GM04503 (cell line): Measurements from ENCODE around the gene AKAP6.

Experiments
- DNase-seq: peaks from one replicate; pipeline ENCODE4 v3.0.0-alpha.2; 2012; ENCODE audit warnings: low read depth

AKAP6 gene

DNA sequence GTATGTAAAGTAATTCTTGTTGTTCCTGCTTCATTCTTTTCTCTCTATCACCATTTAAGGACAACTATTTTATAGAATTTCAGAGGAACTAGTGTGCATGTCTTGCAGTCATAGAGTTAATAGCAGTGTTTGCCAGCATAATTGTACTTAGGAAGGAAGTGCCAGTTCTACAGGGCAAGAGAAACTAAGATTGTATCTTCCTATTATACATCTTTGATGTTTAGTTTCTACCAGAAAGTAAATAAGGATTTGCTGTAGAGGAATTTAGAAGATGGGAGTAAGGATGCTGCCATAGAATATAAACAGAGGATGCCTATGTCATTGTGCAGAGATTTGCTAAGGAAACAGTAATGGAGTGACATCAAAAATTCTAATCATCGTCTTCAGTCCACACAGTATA is 338.7 kb downstream of the AKAP6 start:
- DNase-seq, result no peak

GRCh38 chr14:32669391-32669790 is 340.3 kb downstream of the AKAP6 start:
- no peak for DNase-seq

- no peak for DNase-seq
These were observed 346.3 kb downstream of the AKAP6 start for GRCh38 chr14:32675433-32675832.

- no peak for DNase-seq
These were observed 348.2 kb downstream of the AKAP6 start for GRCh38 chr14:32677129-32677780.

- no peak for DNase-seq
These were observed 349.0 kb downstream of the AKAP6 start for GRCh38 chr14:32678088-32678487.

DNA sequence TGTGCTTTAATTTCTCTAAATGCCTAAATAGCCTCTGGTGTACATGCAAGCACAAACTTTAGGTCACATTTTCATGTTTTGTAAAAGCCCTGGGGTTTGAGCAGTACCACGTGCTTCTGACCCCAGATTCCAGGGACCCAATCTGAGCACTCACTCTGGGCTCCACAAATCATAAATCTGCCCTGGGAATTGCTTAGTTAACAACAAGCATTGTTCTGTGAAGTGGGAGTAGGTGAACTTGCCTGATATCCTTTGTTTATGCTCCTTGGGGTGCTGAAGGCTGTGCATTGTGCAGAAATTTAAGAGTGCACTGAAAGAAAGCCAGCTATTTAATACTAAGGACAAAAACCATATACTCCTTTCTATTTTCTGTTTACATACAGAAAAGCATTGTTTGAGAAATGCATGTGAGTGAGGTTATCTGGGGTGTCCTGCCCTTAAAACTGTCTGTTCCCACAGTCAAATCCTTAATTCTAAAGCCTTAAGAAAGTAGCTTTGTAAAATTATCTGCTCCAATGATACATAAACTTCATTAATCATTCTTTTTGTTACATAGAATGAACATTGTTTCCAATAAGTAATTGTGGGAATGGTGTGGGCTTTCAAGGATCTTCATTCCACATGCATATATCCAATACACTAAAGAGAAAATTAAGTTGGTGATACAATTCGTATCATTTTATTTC is 351.0 kb downstream of the AKAP6 start:
- no peak for DNase-seq

DNA sequence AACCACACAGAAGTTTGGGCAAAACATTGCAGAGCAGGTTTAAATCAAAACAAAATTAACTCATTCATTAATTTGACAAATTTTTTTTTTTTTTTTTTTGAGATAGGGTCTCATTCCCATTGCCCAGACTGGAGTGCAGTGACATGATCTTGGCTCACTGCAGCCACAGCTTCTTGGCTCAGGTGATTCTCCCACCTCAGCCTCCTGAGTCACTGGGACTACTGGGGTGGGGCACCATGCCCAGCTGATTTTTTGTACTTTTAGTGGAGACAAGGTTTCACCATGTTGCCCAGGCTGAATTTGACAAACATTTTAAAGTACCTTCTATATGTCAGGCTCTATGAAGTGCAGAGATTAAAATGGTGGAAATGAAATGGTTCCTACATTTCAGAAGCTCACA is 352.5 kb downstream of the AKAP6 start:
- no peak for DNase-seq

- DNase-seq, result no peak
These were observed 353.1 kb downstream of the AKAP6 start for GRCh38 chr14:32682214-32682613.

DNA sequence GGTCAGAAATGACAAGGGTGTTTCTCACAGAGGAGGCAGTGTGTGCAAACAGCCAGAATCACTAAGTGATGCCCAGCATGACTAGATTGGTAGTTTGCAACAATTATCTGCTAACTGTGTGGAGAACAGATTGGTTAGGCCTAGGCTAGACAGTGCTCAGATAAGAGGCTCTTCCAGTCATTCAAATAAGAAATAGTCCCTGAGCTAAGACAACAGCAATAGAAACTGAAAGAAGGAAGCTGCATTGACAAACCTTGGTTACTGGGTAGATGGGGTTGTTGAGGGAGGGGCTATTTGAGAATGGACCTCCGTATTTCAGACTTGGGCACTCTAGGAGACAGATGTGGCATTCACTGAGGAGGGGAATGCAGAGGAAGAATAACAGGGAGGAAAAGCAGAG is 354.6 kb downstream of the AKAP6 start:
- DNase-seq, result no peak

- DNase-seq, result no peak
These were observed 359.8 kb downstream of the AKAP6 start for GRCh38 chr14:32688941-32689340.

DNA sequence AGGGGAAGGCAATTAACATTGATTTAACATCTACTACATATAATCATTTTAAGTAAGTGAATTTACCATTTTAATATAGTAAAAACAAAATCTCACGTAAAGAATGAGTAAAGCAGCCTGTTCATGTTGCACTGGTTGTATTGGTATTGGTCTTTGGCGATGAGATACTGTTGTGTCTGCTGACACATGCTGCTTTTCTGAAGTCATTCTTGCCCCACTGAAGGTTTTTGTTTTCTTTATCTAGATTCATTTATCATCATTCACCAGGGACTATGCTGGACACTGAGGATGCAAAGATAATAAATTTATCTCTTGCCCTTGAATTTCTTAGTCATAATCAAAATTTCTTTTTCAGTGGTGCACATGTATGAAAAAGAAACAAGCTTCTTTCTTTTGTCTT is 363.3 kb downstream of the AKAP6 start:
- DNase-seq, result no peak

- no peak for DNase-seq
These were observed 364.0 kb downstream of the AKAP6 start for GRCh38 chr14:32693114-32693513.

DNA sequence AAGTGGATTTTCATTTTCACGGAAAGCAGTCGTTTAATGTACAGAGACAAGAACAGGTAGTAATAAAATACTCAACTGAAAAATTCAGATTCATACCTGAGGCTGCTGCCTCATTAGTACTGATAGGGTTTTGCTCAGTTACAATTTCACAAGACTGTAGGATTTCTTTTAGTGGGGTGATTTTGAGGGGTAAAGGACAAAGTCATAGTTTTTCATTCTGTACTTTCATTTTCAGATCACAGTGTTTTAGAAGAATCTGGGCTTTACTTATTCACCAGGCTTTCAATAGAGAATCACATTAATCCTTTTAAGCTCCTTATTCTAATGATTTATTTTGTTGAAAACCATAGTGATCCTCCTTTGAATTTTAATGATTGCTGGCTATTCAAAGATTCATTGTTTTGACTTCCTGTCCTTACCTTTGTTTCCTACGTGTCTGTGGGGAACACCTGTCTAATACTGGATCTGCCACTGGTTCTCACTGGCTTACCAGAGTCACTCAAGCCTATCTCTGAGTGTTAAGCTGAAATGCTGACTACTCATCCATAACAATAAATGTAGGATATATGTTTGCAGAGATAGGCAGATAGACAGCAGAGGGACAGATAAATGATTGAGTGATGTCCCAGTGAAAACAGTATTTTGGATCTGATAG is 365.8 kb downstream of the AKAP6 start:
- DNase-seq, result no peak

DNA sequence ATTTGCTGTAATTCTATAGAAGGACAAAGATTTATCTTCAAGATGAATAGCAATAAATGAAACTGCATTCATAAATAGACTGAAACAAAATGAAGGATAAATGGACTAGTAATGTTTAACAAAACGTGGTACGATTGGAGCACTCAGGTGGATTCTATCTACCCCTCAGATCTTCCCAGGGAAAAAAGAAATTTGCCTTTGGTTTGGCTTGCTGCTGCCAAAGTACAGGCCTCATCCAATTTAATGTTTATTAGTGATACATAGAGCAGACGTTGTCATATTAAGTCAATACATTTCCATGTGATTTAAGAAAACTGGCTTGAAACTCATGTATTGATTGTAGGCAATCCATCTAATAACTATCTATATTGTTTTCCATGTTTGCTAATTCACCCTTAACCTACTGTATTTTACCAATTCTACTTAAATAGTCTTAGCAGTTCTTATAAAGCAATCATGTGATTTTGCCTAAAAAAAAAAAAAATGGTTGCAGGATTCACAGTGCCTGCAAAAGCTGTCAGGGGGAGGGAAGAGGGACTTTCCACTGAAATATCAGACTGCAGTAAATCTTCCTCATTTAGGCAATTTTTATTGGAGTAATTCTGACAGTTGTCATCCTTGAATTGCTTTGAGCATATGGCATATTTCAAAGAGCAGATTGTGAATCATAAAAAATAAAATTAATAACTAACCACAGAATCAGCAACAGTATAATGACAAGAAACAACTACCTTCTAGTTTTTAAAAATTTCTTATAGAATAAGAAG is 367.4 kb downstream of the AKAP6 start:
- no peak for DNase-seq

GRCh38 chr14:32697114-32697513 is 368.0 kb downstream of the AKAP6 start:
- no peak for DNase-seq

DNA sequence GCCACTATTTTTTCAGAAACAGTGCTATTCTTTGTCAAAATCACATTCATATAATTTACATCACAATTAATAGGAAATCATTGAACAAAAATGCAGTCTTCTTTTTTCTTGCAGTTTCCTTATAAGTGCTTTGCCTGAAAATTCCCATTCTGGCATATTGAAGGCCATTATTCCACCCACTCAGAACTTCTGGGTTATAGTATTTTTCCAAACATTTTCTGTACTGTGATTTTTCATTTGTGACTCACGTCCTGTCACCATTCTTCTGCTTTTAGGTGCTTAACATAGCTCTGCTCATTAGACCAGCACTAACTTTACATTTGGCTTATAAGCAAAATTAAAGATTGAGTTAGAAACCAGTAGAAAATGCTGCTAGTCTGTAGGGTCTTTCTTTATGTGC is 368.6 kb downstream of the AKAP6 start:
- DNase-seq, result no peak

- no peak for DNase-seq
These were observed 369.7 kb downstream of the AKAP6 start for GRCh38 chr14:32698831-32699230.

DNA sequence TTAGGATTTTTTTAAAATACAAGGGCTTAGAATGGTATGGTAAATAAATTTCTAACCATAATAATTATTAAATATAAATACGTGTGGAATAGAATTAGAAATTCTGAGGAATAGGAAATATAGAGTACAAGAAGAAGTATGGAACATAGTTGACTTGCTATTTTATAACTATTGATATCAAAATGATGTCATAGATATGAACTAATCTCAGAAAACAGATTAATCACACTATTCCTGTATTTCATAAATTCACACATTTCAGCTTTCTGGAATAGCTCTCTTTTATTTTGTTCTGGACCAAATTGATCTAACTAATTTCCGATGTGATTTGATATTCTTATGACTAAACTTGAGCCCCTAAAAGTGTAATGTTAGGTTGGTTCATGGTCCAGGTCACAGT is 372.4 kb downstream of the AKAP6 start:
- DNase-seq, result no peak

DNA sequence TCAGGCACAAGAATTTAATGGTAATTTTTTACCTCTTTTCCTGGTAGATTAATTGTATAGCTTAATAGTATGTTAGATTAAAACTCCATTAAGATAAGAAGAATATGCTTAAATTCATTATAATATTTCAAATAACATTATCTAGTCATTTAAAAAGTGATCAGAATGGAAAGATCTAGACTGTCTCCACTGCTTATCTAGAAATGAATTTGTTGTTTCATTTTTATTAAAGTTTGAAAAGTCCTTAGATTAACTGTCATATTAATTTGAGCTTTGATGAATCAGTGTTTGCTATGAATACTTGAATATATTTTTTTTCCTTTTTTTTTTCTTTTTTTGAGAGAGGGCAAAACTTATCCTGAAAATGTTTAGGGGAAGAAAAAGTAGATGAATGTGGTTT is 373.0 kb downstream of the AKAP6 start:
- no peak for DNase-seq

DNA sequence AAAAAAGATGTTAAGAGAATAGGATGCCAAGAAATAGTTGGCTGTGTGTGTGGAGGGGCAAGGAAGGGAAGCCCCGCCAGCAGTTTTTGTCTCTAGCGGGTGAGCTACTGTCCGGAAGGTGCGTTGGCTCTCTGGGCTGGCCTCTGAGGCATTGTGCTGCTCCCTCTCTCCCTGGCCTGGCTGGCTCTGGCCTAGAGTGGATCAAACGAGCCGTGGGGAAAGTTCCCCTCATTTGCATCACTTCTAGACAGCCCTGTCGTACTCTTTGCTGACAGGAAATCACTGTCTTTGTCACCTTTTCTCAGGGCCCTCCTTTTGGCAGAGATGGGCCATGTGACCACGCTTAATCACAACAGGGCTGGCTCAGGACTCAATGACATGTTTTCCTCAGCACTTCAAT is 373.5 kb downstream of the AKAP6 start:
- DNase-seq, result no peak

- DNase-seq, result no peak
These were observed 374.1 kb downstream of the AKAP6 start for GRCh38 chr14:32703183-32703621.

- DNase-seq, result no peak
These were observed 377.8 kb downstream of the AKAP6 start for GRCh38 chr14:32706721-32707519.
